IPS-18a (cell line): ENCODE measurements around the gene APOL3.
"Not testable (repeated sequence)": the region's sequence is repeated elsewhere in the genome, so short reads cannot be mapped to it uniquely, and the experiment has no call there.

Experiments used
- H3K27ac ChIP-seq: one replicate; pipeline ENCODE4 v1.5.1; 2013; ENCODE audit warnings: low read length
- H3K27me3 ChIP-seq: one replicate; pipeline ENCODE4 v1.6.1; 2013; ENCODE audit warnings: mild to moderate bottlenecking, low read length; ENCODE audit not compliant: control insufficient read depth, insufficient read depth
- H3K36me3 ChIP-seq: one replicate; pipeline ENCODE4 v1.6.1; 2013; ENCODE audit warnings: low read depth, low read length; ENCODE audit not compliant: control insufficient read depth
- H3K4me1 ChIP-seq: one replicate; pipeline ENCODE4 v1.6.1; 2013; ENCODE audit warnings: low read depth, low read length; ENCODE audit not compliant: control insufficient read depth
- H3K4me3 ChIP-seq: one replicate; pipeline ENCODE4 v1.5.1; 2013; ENCODE audit warnings: low read length
- H3K9ac ChIP-seq: one replicate; pipeline ENCODE4 v1.6.1; 2013; ENCODE audit warnings: mild to moderate bottlenecking, low read length, moderate library complexity
- H3K9me3 ChIP-seq: one replicate; pipeline ENCODE4 v1.6.1; 2013; ENCODE audit warnings: low read depth, low read length; ENCODE audit not compliant: control insufficient read depth

Gene APOL3

GRCh38 chr22:36104988-36105387 is 55.6 kb downstream of the APOL3 start:
- no peak overlapping the region for H3K4me3 ChIP-seq
- H3K4me1 ChIP-seq = peaks cover under 1% of the 10 kb centered on the region
- no peaks in the 10 kb centered on the region for H3K36me3 ChIP-seq
- no peak overlapping the region for H3K9ac ChIP-seq
- no peaks in the 10 kb centered on the region for H3K9me3 ChIP-seq
- H3K27me3 ChIP-seq = no peaks in the 10 kb centered on the region
- H3K27ac ChIP-seq = no peak overlapping the region

- H3K9ac ChIP-seq = no peak overlapping the region
- no peak overlapping the region for H3K4me3 ChIP-seq
- no peaks in the 10 kb centered on the region for H3K36me3 ChIP-seq
- H3K9me3 ChIP-seq = no peaks in the 10 kb centered on the region
- no peaks in the 10 kb centered on the region for H3K4me1 ChIP-seq
- no peak overlapping the region for H3K27ac ChIP-seq
- H3K27me3 ChIP-seq = no peaks in the 10 kb centered on the region
Observed at GRCh38 chr22:36104435-36104834, 56.1 kb downstream of the APOL3 start.

- Histone ChIP-seq H3K9me3 (no peaks in the 10 kb centered on the region), H3K27ac (no peak overlapping the region), H3K4me3 (no peak overlapping the region), H3K36me3 (no peaks in the 10 kb centered on the region), H3K9ac (no peak overlapping the region), H3K4me1 (no peaks in the 10 kb centered on the region), H3K27me3 (no peaks in the 10 kb centered on the region)
Observed at GRCh38 chr22:36103891-36104290, 56.7 kb downstream of the APOL3 start.

- no peaks in the 10 kb centered on the region for H3K36me3 ChIP-seq
- H3K27me3 ChIP-seq = no peaks in the 10 kb centered on the region
- H3K27ac ChIP-seq = no peak overlapping the region
- H3K9me3 ChIP-seq = no peaks in the 10 kb centered on the region
- H3K4me3 ChIP-seq = no peak overlapping the region
- no peak overlapping the region for H3K9ac ChIP-seq
- H3K4me1 ChIP-seq = no peaks in the 10 kb centered on the region
Observed at GRCh38 chr22:36102995-36103394, 57.6 kb downstream of the APOL3 start.

- Histone ChIP-seq H3K9ac (no peak overlapping the region), H3K27me3 (no peaks in the 10 kb centered on the region), H3K4me1 (no peaks in the 10 kb centered on the region), H3K4me3 (no peak overlapping the region), H3K27ac (no peak overlapping the region), H3K36me3 (no peaks in the 10 kb centered on the region), H3K9me3 (no peaks in the 10 kb centered on the region)
Observed at GRCh38 chr22:36101756-36102155, 58.8 kb downstream of the APOL3 start.

- not testable (repeated sequence) for H3K36me3 ChIP-seq, H3K27ac ChIP-seq, H3K4me1 ChIP-seq, H3K27me3 ChIP-seq, H3K4me3 ChIP-seq, H3K9ac ChIP-seq, H3K9me3 ChIP-seq
Observed at GRCh38 chr22:36100908-36101307, 59.6 kb downstream of the APOL3 start.

GRCh38 chr22:36100134-36100824 is 60.3 kb downstream of the APOL3 start:
- Histone ChIP-seq H3K4me3 (no peak overlapping the region), H3K36me3 (no peaks in the 10 kb centered on the region), H3K4me1 (no peaks in the 10 kb centered on the region), H3K9me3 (no peaks in the 10 kb centered on the region), H3K9ac (no peak overlapping the region), H3K27me3 (no peaks in the 10 kb centered on the region), H3K27ac (no peak overlapping the region)

- not testable (repeated sequence) for H3K4me3 ChIP-seq, H3K27ac ChIP-seq, H3K4me1 ChIP-seq, H3K9me3 ChIP-seq, H3K9ac ChIP-seq, H3K36me3 ChIP-seq, H3K27me3 ChIP-seq
Observed at GRCh38 chr22:36099561-36099960, 61.0 kb downstream of the APOL3 start.

- H3K9me3 ChIP-seq = no peaks in the 10 kb centered on the region
- no peak overlapping the region for H3K27ac ChIP-seq
- no peaks in the 10 kb centered on the region for H3K27me3 ChIP-seq
- no peaks in the 10 kb centered on the region for H3K36me3 ChIP-seq
- H3K4me3 ChIP-seq = no peak overlapping the region
- no peak overlapping the region for H3K9ac ChIP-seq
- H3K4me1 ChIP-seq = no peaks in the 10 kb centered on the region
Observed at GRCh38 chr22:36097880-36098279, 62.7 kb downstream of the APOL3 start.

- H3K4me1 ChIP-seq, H3K36me3 ChIP-seq, H3K27me3 ChIP-seq, H3K9me3 ChIP-seq, H3K27ac ChIP-seq, H3K9ac ChIP-seq, H3K4me3 ChIP-seq: not testable (repeated sequence)
Observed at GRCh38 chr22:36090772-36091171, 69.8 kb downstream of the APOL3 start.
